Karpas-422 (cell line): ENCODE data around the gene TTLL4. TPM values are rescaled to one million over a fixed set of nuclear protein-coding genes. Genes with fewer than 3 reads are reported as not detected.
"Not testable (repeated sequence)": the region's sequence is repeated elsewhere in the genome, so short reads cannot be mapped to it uniquely, and the experiment has no call there.

ENCODE experiments used
- DNase-seq: peaks from one replicate; pipeline ENCODE4 v3.0.0-alpha.2; 2015
- H2AFZ ChIP-seq: fragments of 200-600 bp; sonication (generic); 2 replicates; pipeline ENCODE4 v1.6.1; 2014; ENCODE audit warnings: antibody characterized with exemption, low read length, mixed read lengths
- H3K27ac ChIP-seq: fragments of 200-600 bp; sonication (generic); 2 replicates; pipeline ENCODE4 v1.5.1; 2014; ENCODE audit warnings: mild to moderate bottlenecking, low read length, moderate library complexity
- H3K27me3 ChIP-seq: fragments of 200-600 bp; sonication (generic); 2 replicates; pipeline ENCODE4 v1.6.1; 2014; ENCODE audit warnings: low read length, mixed read lengths
- H3K36me3 ChIP-seq: fragments of 200-600 bp; sonication (generic); 2 replicates; pipeline ENCODE4 v1.6.1; 2014; ENCODE audit warnings: low read length, mixed read lengths; ENCODE audit not compliant: insufficient read depth
- H3K4me1 ChIP-seq: fragments of 200-600 bp; sonication (generic); 2 replicates; pipeline ENCODE4 v1.6.1; 2014; ENCODE audit warnings: mild to moderate bottlenecking, low read length, mixed read lengths
- H3K4me2 ChIP-seq: fragments of 200-600 bp; sonication (generic); 2 replicates; pipeline ENCODE4 v1.6.1; 2014; ENCODE audit warnings: low read length, low read depth, mild to moderate bottlenecking; ENCODE audit not compliant: poor library complexity, severe bottlenecking
- H3K4me3 ChIP-seq: fragments of 200-600 bp; sonication (generic); 2 replicates; pipeline ENCODE4 v1.5.1; 2014; ENCODE audit warnings: mild to moderate bottlenecking, antibody characterized with exemption, low read length, mixed read lengths
- H3K79me2 ChIP-seq: fragments of 200-600 bp; sonication (generic); 2 replicates; pipeline ENCODE4 v1.6.1; 2014; ENCODE audit warnings: mild to moderate bottlenecking, low read length, mixed read lengths
- H3K9ac ChIP-seq: fragments of 200-600 bp; sonication (generic); 2 replicates; pipeline ENCODE4 v1.6.0; 2014; ENCODE audit warnings: low read length
- H3K9me2 ChIP-seq: fragments of 200-600 bp; sonication (generic), shearing (Covaris generic); replicated peaks from 2 replicates; pipeline ENCODE4 v1.6.0; 2014; ENCODE audit warnings: mild to moderate bottlenecking, low read length, moderate library complexity; ENCODE audit not compliant: insufficient read depth
- H3K9me3 ChIP-seq: fragments of 300-700, 200-600 bp; sonication (generic); 2 replicates; pipeline ENCODE4 v1.6.1; 2014; ENCODE audit warnings: low read length, mixed read lengths
- H4K20me1 ChIP-seq: fragments of 200-600 bp; sonication (generic); 2 replicates; pipeline ENCODE4 v1.6.1; 2014; ENCODE audit warnings: mild to moderate bottlenecking, antibody characterized with exemption, low read length, low read depth; ENCODE audit not compliant: insufficient read depth
- total RNA-seq: library from RNA; depleted of rRNA; stranded (reverse); fragments of >200 nt; shearing (Covaris generic); gene quantifications from 2 replicates; pipeline ENCODE4 v1.2.3, GENCODE V29; 2014; ENCODE audit warnings: low replicate concordance

Gene TTLL4
- total RNA-seq, 1 experiment from 2014 or later: 37.2 TPM

- Histone ChIP-seq H3K79me2 (no peaks in the 10 kb centered on the region), H3K27me3 (no peaks in the 10 kb centered on the region), H3K9me2 (no peaks in the 10 kb centered on the region), H3K4me3 (no peak overlapping the region), H3K36me3 (peaks cover 52% of the 10 kb centered on the region), H4K20me1 (no peaks in the 10 kb centered on the region), H3K4me1 (no peaks in the 10 kb centered on the region), H2AFZ (no peak overlapping the region), H3K27ac (no peak overlapping the region), H3K9ac (no peak overlapping the region), H3K4me2 (no peak overlapping the region), H3K9me3 (no peaks in the 10 kb centered on the region)
- DNase-seq: no peak
These were observed 44.1 kb downstream of the TTLL4 start for GRCh38 chr2:218754781-218755180.

DNA sequence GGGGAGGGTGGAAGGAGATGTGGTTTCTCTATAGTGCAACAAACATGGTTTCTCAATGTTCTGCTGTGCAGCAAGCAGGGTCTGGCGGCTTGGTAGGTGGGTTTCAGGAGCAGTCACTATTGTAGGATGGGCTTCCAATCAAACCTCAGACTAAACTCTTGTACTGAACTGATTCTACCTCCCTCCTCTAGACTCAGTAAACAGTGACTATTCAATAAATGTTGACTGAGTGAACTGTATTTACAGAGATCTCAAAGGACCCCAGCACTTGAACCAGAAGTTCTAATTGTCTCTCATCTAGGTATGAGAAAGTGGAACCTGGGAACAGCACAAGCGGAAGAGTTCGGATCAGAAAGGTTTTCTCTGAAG is 44.5 kb downstream of the TTLL4 start:
- Histone ChIP-seq H3K27me3 (no peaks in the 10 kb centered on the region), H3K4me2 (no peak overlapping the region), H3K9me3 (no peaks in the 10 kb centered on the region), H3K4me3 (no peak overlapping the region), H2AFZ (no peak overlapping the region), H3K36me3 (peaks cover 52% of the 10 kb centered on the region), H3K79me2 (no peaks in the 10 kb centered on the region), H3K27ac (no peak overlapping the region), H4K20me1 (no peaks in the 10 kb centered on the region), H3K9me2 (no peaks in the 10 kb centered on the region), H3K9ac (no peak overlapping the region), H3K4me1 (no peaks in the 10 kb centered on the region)
- DNase-seq: no peak

- Histone ChIP-seq H3K27me3 (no peaks in the 10 kb centered on the region), H3K9me3 (no peaks in the 10 kb centered on the region), H3K36me3 (peaks cover 52% of the 10 kb centered on the region), H2AFZ (no peak overlapping the region), H3K4me3 (no peak overlapping the region), H3K9me2 (no peaks in the 10 kb centered on the region), H3K9ac (no peak overlapping the region), H4K20me1 (no peaks in the 10 kb centered on the region), H3K4me1 (no peaks in the 10 kb centered on the region), H3K79me2 (no peaks in the 10 kb centered on the region), H3K4me2 (no peak overlapping the region), H3K27ac (no peak overlapping the region)
- DNase-seq: no peak
These were observed 45.2 kb downstream of the TTLL4 start for GRCh38 chr2:218755567-218756404.

- Histone ChIP-seq H3K4me1 (no peaks in the 10 kb centered on the region), H3K4me3 (no peak overlapping the region), H3K9ac (no peak overlapping the region), H3K9me3 (no peaks in the 10 kb centered on the region), H3K27ac (no peak overlapping the region), H2AFZ (no peak overlapping the region), H3K79me2 (no peaks in the 10 kb centered on the region), H3K4me2 (no peak overlapping the region), H4K20me1 (no peaks in the 10 kb centered on the region), H3K9me2 (no peaks in the 10 kb centered on the region), H3K27me3 (no peaks in the 10 kb centered on the region), H3K36me3 (peaks cover 49% of the 10 kb centered on the region)
- no peak for DNase-seq
These were observed 46.2 kb downstream of the TTLL4 start for GRCh38 chr2:218756599-218757377.

DNA sequence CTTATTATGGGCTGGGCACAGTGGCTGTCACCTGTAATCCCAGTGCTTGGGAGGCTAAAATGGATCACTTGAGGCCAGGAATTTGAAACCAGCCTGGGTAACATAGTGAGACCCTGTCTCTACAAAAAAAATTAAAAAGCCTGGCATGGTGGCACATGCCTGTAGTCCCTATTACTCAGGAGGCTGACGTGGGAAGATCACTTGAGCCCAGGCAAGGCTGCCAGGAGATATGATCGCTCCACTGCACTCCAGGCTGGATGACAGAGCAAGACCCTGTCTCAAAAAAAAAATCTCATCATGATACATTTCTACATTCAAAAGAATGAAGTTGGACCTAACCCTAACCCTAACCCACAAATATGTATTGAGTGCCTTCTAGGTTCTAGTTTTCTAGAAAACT is 51.2 kb downstream of the TTLL4 start:
- no peak overlapping the region for H3K4me2 ChIP-seq
- DNase-seq: no peak

DNA sequence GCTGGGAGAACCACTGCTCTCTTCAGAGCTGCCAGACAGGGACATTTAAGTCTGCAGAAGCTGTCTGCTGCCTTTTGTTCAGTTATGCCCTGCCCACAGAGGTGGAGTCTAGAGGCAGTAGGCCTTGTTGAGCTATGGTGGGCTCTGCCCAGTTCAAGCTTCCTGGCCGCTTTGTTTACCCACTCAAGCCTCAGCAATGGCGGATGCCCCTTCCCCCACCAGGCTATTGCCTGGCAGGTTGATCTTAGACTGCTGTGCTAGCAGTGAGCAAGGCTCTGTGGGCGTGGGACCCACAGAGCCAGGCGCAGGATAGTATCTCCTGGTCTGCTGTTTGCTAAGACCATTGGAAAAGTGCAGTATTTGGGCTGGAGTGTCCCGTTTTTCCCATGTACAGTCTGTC is 62.1 kb downstream of the TTLL4 start:
- H3K27ac ChIP-seq, H4K20me1 ChIP-seq, H2AFZ ChIP-seq, H3K9me3 ChIP-seq, H3K4me3 ChIP-seq, H3K4me2 ChIP-seq, H3K4me1 ChIP-seq, H3K9ac ChIP-seq, H3K9me2 ChIP-seq, H3K79me2 ChIP-seq, H3K36me3 ChIP-seq, H3K27me3 ChIP-seq, DNase-seq: not testable (repeated sequence)

More for the DNA sequence above, 51.2 kb downstream of the TTLL4 start:
- Histone ChIP-seq H3K9me2 (no peaks in the 10 kb centered on the region), H3K4me1 (peaks cover 9% of the 10 kb centered on the region), H3K36me3 (peaks cover 9% of the 10 kb centered on the region; the same call in 1 of the 2 replicates), H2AFZ (no peak overlapping the region), H3K79me2 (no peaks in the 10 kb centered on the region), H3K9ac (no peak overlapping the region), H4K20me1 (no peaks in the 10 kb centered on the region), H3K4me3 (no peak overlapping the region), H3K27me3 (no peaks in the 10 kb centered on the region), H3K27ac (no peak overlapping the region), H3K9me3 (no peaks in the 10 kb centered on the region)

DNA sequence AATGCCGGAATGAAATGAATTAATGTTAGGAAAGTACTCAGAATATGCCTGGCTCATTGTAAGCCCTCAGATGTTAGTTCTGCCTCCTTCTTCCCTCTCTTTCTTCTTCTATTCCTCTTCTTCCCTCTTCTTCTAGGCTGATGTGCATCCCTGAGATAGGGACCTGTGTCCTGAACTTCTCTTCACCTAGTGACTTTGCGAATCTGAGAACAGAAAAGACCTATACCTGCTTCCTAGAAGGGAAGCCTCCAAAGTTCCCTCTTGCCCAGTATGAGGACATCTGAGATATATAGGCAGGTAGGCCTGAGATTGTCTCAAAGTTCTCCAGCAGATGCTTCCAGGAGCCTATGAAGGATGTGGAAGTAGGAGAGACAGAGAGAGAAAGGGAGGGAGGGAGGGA is 63.2 kb downstream of the TTLL4 start:
- Histone ChIP-seq H3K4me1 (no peaks in the 10 kb centered on the region), H3K36me3 (no peaks in the 10 kb centered on the region), H2AFZ (no peak overlapping the region), H3K4me3 (no peak overlapping the region), H3K27me3 (no peaks in the 10 kb centered on the region), H3K4me2 (no peak overlapping the region), H3K9me3 (no peaks in the 10 kb centered on the region), H3K9ac (no peak overlapping the region), H3K9me2 (no peaks in the 10 kb centered on the region), H4K20me1 (no peaks in the 10 kb centered on the region), H3K27ac (no peak overlapping the region), H3K79me2 (no peaks in the 10 kb centered on the region)
- no peak for DNase-seq

GRCh38 chr2:218776488-218776887 is 65.9 kb downstream of the TTLL4 start:
- no peak overlapping the region for H2AFZ ChIP-seq
- H3K79me2 ChIP-seq: no peaks in the 10 kb centered on the region
- H3K27me3 ChIP-seq: no peaks in the 10 kb centered on the region
- H3K9me3 ChIP-seq: no peaks in the 10 kb centered on the region
- no peak overlapping the region for H3K4me2 ChIP-seq
- no peaks in the 10 kb centered on the region for H3K4me1 ChIP-seq
- no peaks in the 10 kb centered on the region for H4K20me1 ChIP-seq
- H3K4me3 ChIP-seq: no peak overlapping the region
- H3K27ac ChIP-seq: no peak overlapping the region
- no peak for DNase-seq
- no peaks in the 10 kb centered on the region for H3K36me3 ChIP-seq
- no peaks in the 10 kb centered on the region for H3K9me2 ChIP-seq
- H3K9ac ChIP-seq: no peak overlapping the region
